HG02840 (cell line): ENCODE measurements around the gene TM2D3.

Source experiments
- ATAC-seq: cut with Tn5 transposase; IDR thresholded peaks from one replicate; pipeline ENCODE4 v1.9.1; 2021; ENCODE audit warnings: mild to moderate bottlenecking, moderate library complexity, moderate number of reproducible peaks; ENCODE audit not compliant: unreplicated experiment, low FRiP score

TM2D3 gene

DNA sequence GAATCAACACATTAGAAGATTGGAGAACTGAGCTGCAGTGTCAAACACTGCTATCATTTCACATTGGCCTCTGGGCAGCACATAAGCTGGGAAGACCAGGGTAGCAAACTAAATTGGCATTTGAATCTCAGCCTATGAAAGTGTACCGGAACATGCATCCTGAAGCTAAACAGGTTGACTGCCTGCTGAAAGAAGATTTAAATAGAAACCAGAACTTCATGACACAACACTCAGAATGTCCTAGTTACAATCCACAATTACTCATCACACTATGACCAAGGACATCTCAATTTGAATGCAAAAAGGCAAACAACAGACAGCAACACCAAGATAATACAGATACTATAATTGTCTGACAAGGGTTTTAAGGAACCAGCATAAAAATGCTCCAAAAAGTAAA is 26.2 kb downstream of the TM2D3 start:
- ATAC-seq, result no peak

- no peak for ATAC-seq
Observed at GRCh38 chr15:101625184-101625583, 27.0 kb downstream of the TM2D3 start.

DNA sequence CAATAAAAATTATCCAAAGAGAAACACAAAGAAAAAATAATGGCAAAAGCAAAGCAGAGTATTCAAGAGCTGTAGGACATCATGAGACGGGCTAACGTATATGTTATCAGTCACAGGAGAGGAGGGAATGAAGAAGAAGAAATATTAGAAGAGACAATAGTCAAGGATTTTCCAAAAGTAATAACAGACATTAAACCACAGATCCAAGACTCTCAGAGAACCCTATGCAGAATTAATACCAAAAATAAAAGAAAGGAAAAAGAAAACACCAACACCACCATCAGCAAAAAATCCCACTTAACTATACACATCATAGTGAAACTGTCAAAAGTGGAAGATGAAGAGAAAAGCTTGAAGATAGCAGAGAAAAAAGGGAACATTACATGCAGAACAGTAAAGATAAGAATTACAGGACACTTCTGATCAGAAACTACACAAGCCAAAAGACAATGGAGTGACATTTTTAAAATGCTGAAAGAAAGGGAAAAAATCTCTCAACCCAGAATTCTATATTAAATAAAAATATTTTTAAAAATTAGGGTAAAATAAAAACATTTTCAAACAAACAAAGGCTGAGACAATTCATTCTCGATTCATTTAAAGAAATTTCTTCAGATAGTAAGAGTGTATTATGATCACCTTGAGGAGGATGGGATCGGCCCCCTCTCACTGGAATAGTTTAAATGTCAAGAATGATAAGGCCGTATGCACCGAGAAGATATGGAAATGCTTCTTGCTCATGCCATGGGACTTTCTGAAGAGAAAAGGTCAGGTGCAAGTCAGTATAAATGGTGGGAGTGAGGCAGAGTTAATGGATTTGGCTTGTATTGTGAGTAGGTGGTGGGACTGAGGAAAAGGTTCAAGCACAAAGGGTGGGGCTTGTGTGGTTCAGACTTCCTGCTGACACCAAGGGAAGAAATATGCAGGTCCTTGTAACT is 28.5 kb downstream of the TM2D3 start:
- no peak for ATAC-seq

DNA sequence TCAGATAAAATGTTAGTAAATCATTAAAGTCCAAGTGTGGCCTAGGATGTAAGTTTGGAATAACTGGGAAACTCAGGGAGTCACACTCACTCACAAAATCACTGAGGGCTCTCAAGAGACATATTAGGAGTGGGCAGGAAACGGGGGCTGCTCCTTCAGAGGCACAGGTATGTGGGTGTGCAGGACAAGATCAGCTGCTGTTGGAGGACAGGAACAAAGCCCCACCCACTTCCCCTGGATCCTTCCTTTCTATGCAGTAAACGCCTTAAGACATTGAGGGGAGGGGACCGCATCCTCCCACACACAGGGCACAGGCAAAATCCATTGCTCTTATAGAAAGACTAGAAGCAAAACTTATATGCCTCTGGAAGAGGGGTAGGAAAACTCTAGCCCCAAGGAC is 30.2 kb downstream of the TM2D3 start:
- no peak for ATAC-seq

DNA sequence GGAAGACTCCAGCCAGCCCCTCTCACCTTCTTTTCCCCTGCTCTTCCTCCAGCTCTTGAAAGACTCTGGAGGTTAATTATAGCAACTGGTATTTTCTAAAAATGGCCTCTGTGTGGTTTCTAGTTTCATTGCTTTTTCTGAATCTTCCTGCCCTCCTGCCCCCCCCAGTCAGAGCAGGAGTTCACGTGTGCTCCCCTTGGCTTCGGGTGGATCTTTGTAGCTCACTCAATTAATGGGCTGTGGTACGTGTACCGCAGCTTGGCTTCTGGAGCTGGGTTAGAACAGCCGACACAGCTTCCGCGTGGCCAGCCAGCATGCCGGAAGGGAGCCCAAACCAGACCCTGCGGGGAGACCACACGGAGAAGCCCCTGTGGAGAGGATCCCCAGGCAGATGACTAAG is 31.5 kb downstream of the TM2D3 start:
- ATAC-seq, result no peak

DNA sequence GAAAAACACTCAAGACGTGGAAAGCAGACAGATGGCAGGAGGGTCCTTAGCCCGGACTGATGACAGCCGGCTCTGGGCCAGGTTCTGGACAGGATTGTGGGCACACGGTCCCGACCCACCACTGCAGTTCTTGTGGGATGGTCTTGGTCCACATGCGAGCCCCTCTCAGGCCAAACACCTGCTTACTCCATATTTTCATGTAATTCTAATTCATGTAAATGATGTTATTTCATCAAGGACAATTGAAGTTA is 32.6 kb downstream of the TM2D3 start:
- no peak for ATAC-seq

DNA sequence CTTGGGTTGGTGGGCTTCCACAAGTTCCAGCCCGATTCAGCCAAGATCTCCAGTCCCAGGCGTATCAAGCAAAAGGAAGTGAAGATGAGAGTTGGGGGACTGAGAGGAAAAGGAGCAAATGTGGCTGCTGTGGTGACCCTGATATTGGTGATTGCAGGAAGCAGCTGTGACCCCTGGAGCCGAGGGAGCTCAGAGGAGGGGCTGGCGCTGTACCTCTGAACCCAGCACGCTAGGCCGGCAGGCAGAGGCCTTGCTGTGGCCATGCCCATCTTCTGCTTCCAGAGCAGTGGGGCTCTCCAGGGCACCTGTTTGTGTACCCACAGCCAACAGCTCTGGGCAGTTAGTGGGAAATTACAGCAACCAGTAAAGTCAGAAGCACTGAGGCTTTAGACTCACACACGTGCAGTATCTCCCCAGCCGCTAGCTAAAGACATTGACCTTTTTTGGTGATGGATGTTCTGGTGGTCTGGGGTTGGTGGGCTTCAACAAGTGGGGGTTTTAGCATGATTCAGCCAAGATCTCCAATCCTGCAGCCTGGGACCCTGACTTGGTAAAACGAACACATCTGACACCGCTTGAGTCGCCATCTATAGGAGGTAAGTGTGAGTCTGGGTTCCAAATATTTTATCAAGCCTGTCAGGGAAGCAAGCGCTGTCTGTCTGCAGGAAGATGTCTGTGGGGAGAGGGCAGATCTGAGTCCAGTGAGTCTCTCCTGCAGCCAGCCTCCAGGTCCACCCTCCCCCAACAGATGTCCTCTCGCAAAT is 33.1 kb downstream of the TM2D3 start:
- ATAC-seq, result no peak

DNA sequence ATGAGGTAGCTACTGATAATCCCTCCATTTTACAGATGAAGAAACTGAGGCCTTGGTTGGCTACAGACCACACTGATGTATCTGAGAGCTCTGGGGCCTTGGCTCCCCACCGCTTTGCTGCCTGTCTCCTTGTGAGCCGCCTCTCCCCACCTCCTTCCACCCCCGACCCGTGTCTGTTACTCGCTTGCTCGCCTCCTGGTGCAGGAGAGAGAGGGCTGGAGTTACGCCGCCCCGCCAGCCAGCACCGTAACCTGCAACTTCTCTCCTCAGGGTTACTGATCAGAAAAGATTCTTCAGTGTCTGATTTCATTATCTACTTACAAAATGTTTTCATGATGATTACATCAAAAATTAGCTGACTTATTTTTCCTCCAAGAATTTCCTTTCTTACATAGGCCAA is 34.1 kb downstream of the TM2D3 start:
- ATAC-seq, result no peak

DNA sequence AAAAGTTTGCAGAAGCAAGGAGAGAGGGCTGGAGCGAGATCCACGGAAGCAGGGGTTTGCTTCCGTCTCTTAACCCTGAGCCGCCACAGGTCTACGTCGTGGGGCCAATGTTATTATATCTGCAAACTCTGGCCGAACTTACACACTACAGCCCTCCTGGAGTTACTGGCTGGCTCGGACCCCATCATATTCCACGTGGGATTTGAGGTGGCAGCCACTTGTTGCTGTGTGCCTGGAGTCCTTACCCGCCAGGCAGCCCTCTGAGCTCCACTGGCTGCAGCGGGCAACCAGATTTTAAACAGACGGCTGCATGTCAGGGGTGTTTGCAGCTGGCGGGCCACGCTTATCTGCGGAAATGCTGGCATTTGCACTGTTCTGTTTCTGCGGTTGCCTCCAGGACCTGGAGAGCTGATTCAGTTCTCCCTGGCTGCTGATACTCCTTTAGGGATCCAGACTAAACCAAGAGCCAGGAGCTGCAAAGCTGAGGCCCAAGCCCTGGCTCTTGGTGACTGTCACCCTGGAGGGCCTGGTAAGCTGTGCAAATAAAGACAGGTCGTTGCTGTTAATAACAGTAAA is 34.7 kb downstream of the TM2D3 start:
- ATAC-seq, result no peak

DNA sequence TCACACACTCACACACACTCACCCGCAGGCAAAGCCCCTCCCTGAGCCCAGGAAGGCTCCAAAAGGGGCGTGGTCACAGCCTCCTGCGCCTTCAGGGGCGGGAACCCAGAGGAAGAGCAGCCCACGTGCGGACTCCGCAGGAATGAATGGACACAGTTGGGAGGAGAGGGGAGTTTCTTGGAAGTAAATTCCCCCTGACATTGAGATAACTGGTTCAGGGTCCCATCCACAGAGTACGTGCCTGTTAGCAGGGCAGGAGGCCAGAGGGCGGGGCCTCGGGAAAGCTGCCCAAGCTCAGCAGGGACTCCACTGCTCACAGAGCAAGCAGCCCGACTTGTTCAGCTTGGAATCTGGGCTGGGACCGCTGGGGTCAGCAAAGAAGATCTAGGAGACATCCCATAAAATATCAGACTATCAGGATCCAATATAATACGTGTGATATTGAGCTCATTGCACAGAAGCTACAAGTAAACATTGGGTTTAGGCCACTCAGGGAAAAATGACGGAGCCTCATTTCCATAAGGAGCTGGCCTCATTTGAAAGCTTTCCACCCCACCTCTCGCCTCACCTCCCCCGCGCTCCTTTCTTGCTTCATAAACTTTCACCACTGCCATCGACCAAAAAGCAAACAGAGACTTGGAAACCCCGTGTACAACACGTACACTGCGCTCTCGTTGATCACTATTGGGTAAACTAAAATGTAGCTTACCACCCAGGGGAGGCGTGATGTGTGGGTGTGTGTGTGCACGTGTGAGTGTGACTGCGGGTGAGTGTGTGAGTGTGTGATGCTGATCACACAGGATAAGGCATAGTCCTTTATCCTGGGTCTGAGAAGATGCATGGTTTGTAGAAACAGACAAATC is 36.0 kb downstream of the TM2D3 start:
- no peak for ATAC-seq

DNA sequence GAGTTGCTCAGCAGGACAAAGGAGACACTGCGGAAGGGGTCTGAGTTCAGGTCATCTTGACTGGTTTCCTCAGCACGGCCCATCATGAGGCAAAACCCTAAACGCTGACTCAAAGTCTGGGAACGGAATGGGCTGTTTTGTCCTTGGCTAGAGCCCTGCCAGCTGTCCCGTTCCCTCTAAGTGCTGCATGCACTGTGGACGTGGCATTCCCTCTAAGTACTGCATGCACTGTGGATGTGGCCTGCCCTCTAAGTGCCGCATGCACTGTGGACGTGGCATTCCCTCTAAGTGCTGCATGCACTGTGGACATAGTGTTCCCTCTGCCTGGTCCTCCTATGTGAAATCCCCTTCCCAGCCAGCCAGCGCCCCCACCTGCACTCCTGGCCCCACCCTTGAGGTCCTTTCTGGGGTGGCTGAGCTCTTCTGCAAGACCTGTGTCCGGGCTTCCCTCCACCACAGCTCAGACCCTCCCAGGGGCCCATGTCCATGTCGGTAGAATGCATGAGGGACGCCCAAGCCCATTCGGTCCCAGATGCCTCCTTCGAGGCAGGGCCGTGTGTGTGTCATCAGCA is 36.7 kb downstream of the TM2D3 start:
- no peak for ATAC-seq

- no peak for ATAC-seq
Observed at GRCh38 chr15:101614761-101615160, 37.4 kb downstream of the TM2D3 start.

GRCh38 chr15:101614001-101614585 is 38.1 kb downstream of the TM2D3 start:
- no peak for ATAC-seq

- no peak for ATAC-seq
Observed at GRCh38 chr15:101613130-101614000, 38.8 kb downstream of the TM2D3 start.

- ATAC-seq, result no peak
Observed at GRCh38 chr15:101612676-101613075, 39.5 kb downstream of the TM2D3 start.

DNA sequence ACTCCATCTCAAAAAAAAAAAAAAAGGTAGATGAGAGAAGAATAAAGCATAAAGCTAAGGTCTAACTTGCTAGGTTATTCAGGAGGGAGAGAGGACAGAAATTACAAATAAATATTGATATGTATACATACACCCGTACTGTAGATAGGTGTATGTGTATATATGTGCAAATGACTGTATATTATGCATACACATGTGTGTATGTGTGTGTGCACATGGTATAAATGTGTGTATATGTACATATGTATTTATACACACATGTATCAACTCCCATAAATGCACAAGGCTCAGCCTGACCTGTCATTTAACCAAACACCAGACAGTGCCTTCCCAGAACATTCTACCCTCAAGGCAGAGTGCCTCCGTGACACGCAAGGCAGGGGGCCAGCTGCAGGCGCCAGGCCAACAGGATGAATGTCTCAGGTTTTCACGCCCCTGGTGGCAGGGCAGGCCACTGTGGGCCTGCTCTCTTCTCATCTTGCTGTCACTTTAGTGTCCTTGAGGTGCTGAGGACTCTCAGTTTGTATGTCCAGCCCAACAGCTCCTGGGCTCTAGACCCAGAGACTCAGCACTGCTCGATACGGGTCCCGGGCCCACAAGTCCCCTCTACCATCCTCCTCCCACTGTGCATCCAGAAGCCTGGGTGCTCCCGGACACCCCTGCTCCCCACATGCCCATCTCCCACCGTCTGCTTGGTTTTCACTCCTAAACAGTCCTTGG is 40.4 kb downstream of the TM2D3 start:
- ATAC-seq, result no peak

DNA sequence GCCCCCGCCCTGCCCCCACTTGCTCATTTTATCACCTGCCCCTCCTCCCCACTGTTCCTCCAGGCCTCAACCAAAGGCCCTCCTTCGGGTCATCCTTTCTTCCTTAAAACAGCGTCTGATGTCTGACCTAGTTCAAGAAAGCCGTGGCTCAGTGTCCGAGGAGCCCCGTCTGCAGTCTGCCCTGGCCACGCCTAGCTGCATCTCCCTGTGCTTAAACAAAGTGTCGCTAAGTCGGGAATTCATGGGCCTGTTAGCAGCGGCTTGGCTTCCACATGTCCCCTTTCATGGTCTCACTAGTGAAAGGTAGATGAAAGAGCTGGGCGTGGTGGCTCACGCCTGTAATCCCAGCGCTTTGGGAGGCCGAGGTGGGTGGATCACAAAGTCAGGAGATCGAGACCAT is 41.2 kb downstream of the TM2D3 start:
- ATAC-seq, result no peak

GRCh38 chr15:101610611-101611000 is 41.6 kb downstream of the TM2D3 start:
- ATAC-seq, result no peak
